ENCODE data around the gene ANK3.

- TF ChIP-seq CTCF (IDR thresholded peaks at IDR 0.05) (no peak), POLR2A (IDR thresholded peaks at IDR 0.05) (no peak)
Observed at GRCh38 chr10:60277656-60278055, 112.0 kb downstream of the ANK3 start.

Data from testis (tissue), 2 donors.